GM12878 (cell line): ENCODE results near the gene SPEM2. TPM values are rescaled to one million over a fixed set of nuclear protein-coding genes. Genes with fewer than 3 reads are reported as not detected.

Experiments
- ATAC-seq: fragments of 200-7000 bp; cut with Tn5 transposase; 3 replicates; pipeline ENCODE4 v1.9.1; 2020; ENCODE audit warnings: mild to moderate bottlenecking, moderate library complexity
- BruUV-seq: library from RNA; stranded (reverse); fragments of 400-500 nt; replicated peaks from 2 replicates; lab custom pipeline; 2021; lab: Mats Ljungman, UMichigan
- CTCF ChIA-PET: fragments of 300-600 bp; sonication (Branson Sonifier 250); formaldehyde crosslinking; extraction: SDS; loops from one replicate; lab custom pipeline; 2021; ENCODE audit warnings: inconsistent platforms; lab: Yijun Ruan, JAX
- POLR2A ChIA-PET: fragments of 350-600 bp; formaldehyde crosslinking; extraction: SDS; loops from one replicate; lab custom pipeline; 2021; ENCODE audit warnings: inconsistent platforms; lab: Charles Lee
- RAD21 ChIA-PET: fragments of 300-600 bp; sonication (Branson Sonifier 250); formaldehyde crosslinking; loops from one replicate; lab custom pipeline; 2023; ENCODE audit warnings: antibody characterized with exemption; ENCODE audit not compliant: unreplicated experiment; lab: Charles Lee
- SMC1A ChIA-PET: fragments of 300-600 bp; sonication (Branson Sonifier 250); formaldehyde crosslinking; loops from one replicate; lab custom pipeline; 2023; ENCODE audit not compliant: unreplicated experiment, uncharacterized antibody; lab: Charles Lee
- DNase-seq: peaks from one replicate; pipeline ENCODE4 v3.0.0-alpha.2; 2011; ENCODE audit warnings: low read depth, low spot score
- FAIRE-seq: peaks from 3 replicates; lab custom pipeline; 2011; peaks lifted over from hg19 to GRCh38; lab: Jason Lieb, UNC
- H2AFZ ChIP-seq: 2 replicates; pipeline ENCODE4 v1.6.0; 2011; ENCODE audit warnings: low read depth, low read length, control low read depth; ENCODE audit not compliant: control insufficient read depth
- H3K27ac ChIP-seq: 2 replicates; pipeline ENCODE4 v1.5.1; 2011; ENCODE audit warnings: control low read depth; ENCODE audit not compliant: control insufficient read depth, insufficient read depth
- H3K27me3 ChIP-seq, 2 experiments: replicated peaks in 1 of 2; 2 replicates each; pipeline versions ENCODE4 v1.6.0 to v1.6.1; 2011; ENCODE audit warnings: low read length in 1 of 2; ENCODE audit not compliant: control insufficient read depth in 2 of 2, insufficient read depth in 2 of 2
- H3K36me3 ChIP-seq, 2 experiments: 2 replicates each; pipeline ENCODE4 v1.5.1; 2011; ENCODE audit warnings: low read length in 1 of 2; ENCODE audit not compliant: control insufficient read depth in 2 of 2, insufficient read depth in 2 of 2
- H3K4me1 ChIP-seq: 2 replicates; pipeline ENCODE4 v1.6.1; 2011; ENCODE audit warnings: mild to moderate bottlenecking, low read length, moderate library complexity, mixed read lengths; ENCODE audit not compliant: control insufficient read depth, insufficient read depth
- H3K4me2 ChIP-seq: 2 replicates; pipeline ENCODE4 v1.6.0; 2011; ENCODE audit warnings: control low read depth; ENCODE audit not compliant: control insufficient read depth, insufficient read depth
- H3K4me3 ChIP-seq: fragments of 200-600 bp; sonication (generic); 2 replicates; pipeline ENCODE4 v1.5.1; 2016
- H3K79me2 ChIP-seq: 2 replicates; pipeline ENCODE4 v1.6.0; 2011; ENCODE audit warnings: low read length; ENCODE audit not compliant: control insufficient read depth, insufficient read depth
- H3K9ac ChIP-seq: 2 replicates; pipeline ENCODE4 v1.8.0; 2011; ENCODE audit warnings: low read length, control low read depth, mixed read lengths; ENCODE audit not compliant: control insufficient read depth, insufficient read depth
- H3K9me3 ChIP-seq: replicated peaks from 3 replicates; pipeline ENCODE4 v1.5.1; 2011; ENCODE audit warnings: mild to moderate bottlenecking, low read length; ENCODE audit not compliant: control insufficient read depth, insufficient read depth
- H4K20me1 ChIP-seq: 2 replicates; pipeline ENCODE4 v1.6.0; 2011; ENCODE audit not compliant: control insufficient read depth, insufficient read depth
- BMI1 ChIP-seq: fragments of 450-650 bp; IDR thresholded peaks from 2 replicates; pipeline ENCODE4 v1.6.1; 2016; ENCODE audit warnings: mild to moderate bottlenecking, moderate library complexity, borderline replicate concordance
- CREB1 ChIP-seq: IDR thresholded peaks from 2 replicates; pipeline ENCODE4 v1.6.1; 2012; ENCODE audit warnings: low read depth, mild to moderate bottlenecking, inconsistent platforms
- JUNB ChIP-seq: IDR thresholded peaks from 2 replicates; pipeline ENCODE4 v1.6.1; 2016; ENCODE audit warnings: antibody characterized with exemption, mild to moderate bottlenecking
- SKIL ChIP-seq: fragments of 450-650 bp; IDR thresholded peaks from 2 replicates; pipeline ENCODE4 v1.6.1; 2017; ENCODE audit warnings: mild to moderate bottlenecking, low read depth, inconsistent platforms; ENCODE audit not compliant: poor library complexity, severe bottlenecking
- SMAD5 ChIP-seq: IDR thresholded peaks from 2 replicates; pipeline ENCODE4 v1.6.1; 2016; ENCODE audit warnings: antibody characterized with exemption, low read depth
- SMC3 ChIP-seq: IDR thresholded peaks from 2 replicates; pipeline ENCODE4 v1.6.1; 2011; ENCODE audit warnings: low read length, improper control_type of control experiment, borderline replicate concordance
- TCF3 ChIP-seq: IDR thresholded peaks from 2 replicates; pipeline ENCODE4 v1.6.1; 2012; ENCODE audit warnings: low read depth, mild to moderate bottlenecking, low read length, borderline replicate concordance; ENCODE audit not compliant: insufficient read depth
- YY1 ChIP-seq: IDR thresholded peaks from 2 replicates; pipeline ENCODE4 v1.6.1; 2011; ENCODE audit warnings: low read depth, mild to moderate bottlenecking, low read length
- ZBED1 ChIP-seq: IDR thresholded peaks from 2 replicates; pipeline ENCODE4 v1.6.1; 2016; ENCODE audit warnings: borderline replicate concordance
- WGBS: methylation state at CpG from one replicate; pipeline ENCODE4 v1.1.6; 2016; ENCODE audit warnings: low lambda C conversion rate; ENCODE audit not compliant: insufficient replicate concordance, insufficient coverage; ENCODE audit errors: missing lambda C conversion rate; 5-methylcytosine and 5-hydroxymethylcytosine counted together
- in situ Hi-C: fragments of 300-500 bp; cut with MboI; formaldehyde crosslinking; loops from 9 replicates; pipeline ENCODE4 v1.14.3; 2018; ENCODE audit warnings: mixed read lengths
- intact Hi-C: fragments of 100-400 bp; cut with micrococcal nuclease; formaldehyde crosslinking; loops from one replicate; pipeline ENCODE4 v1.14.2; 2022; ENCODE audit not compliant: unreplicated experiment
- polyA plus RNA-seq, 11 experiments: library from polyadenylated mRNA; depleted of rRNA in 4 of 11; unstranded in 6 of 11; stranded (reverse) in 5 of 11; fragments of >200 nt; fragmentation: Nextera tagmentation in 4 of 11; fragmentation: Illumina TruSeq in 1 of 11; extraction: Ambion mirVana in 4 of 11; extraction: Trizol in 1 of 11; gene quantifications; 1 replicate in 1 of 11; 2 replicates in 10 of 11; pipeline versions ENCODE4 v1.2.1 to v1.2.3, GENCODE V29; 2011 to 2016; ENCODE audit warnings: inconsistent platforms in 2 of 11, missing spikeins in 2 of 11, low read depth in 1 of 11
- total RNA-seq, 4 experiments: library from RNA; depleted of rRNA in 3 of 4; stranded (reverse); fragments of >200 nt in 3 of 4; fragmentation: Illumina TruSeq in 1 of 4; extraction: Trizol in 1 of 4; gene quantifications; 2 replicates each; pipeline versions ENCODE4 v1.2.1 to v1.2.3, GENCODE V29; 2013 to 2021
- TF ChIP-seq, protein P1 (sequence below): fragments of 450-650 bp; IDR thresholded peaks from 2 replicates; pipeline ENCODE4 v1.6.1; 2016; ENCODE audit warnings: mild to moderate bottlenecking, moderate library complexity, borderline replicate concordance

The SPEM2 gene
- total and polyA plus RNA-seq, 10 of the 15 experiments (the other 5 are each of a cell fraction or from before 2014, with no cell fraction given) = not detected

- WGBS = 66% methylated on average over 3 of the region's 3 CpGs
- CTCF ChIA-PET = no interaction called here
- RAD21 ChIA-PET = no interaction called here
Observed at GRCh38 chr17:7459961-7460545, 34.6 kb downstream of the SPEM2 start.

GRCh38 chr17:7460850-7461660, 35.6 kb downstream of the SPEM2 start:
- TSS peak; percentile 40 for BruUV-seq

More at GRCh38 chr17:7459961-7460545, 34.6 kb downstream of the SPEM2 start:
- H3K9me3 ChIP-seq = no peaks in the 10 kb centered on the region
- H3K4me1 ChIP-seq = peaks cover 4% of the 10 kb centered on the region
- H3K79me2 ChIP-seq = peaks cover 2% of the 10 kb centered on the region; the same call in 1 of the 2 replicates
- peaks cover 2 to 3% of the 10 kb centered on the region in 2 experiments; a peak in 2 of 4 replicates for H3K36me3 ChIP-seq
- BruUV-seq = no TSS peak
- intact Hi-C loops = no loop called here
- H3K4me3 ChIP-seq = no peak overlapping the region
- peak; percentile 88 for TF ChIP-seq YY1
- no peak for TF ChIP-seq SMAD5
- TF ChIP-seq, all 136 proteins: peak for 1
- no peak for DNase-seq
- H3K4me2 ChIP-seq = no peak overlapping the region
- H3K9ac ChIP-seq = no peak overlapping the region
- ChIA-PET POLR2A (interaction anchor here (0.6 to 0.7 kb wide), 3 partner anchors 8 to 12 kb away, joined by 3 to 5 read pairs (median 3); no protein-coding TSS in a partner anchor), SMC1A (no interaction called here)
- H2AFZ ChIP-seq = no peak overlapping the region
- no peak for ATAC-seq
- H3K27me3 ChIP-seq = no peaks in the 10 kb centered on the region
- H3K27ac ChIP-seq = no peak overlapping the region
- in situ Hi-C loops = no loop called here
- FAIRE-seq = no peak
- no peaks in the 10 kb centered on the region for H4K20me1 ChIP-seq

More at GRCh38 chr17:7460850-7461660, 35.6 kb downstream of the SPEM2 start:
- in situ Hi-C loops (no loop called here), intact Hi-C loops (no loop called here)
- Histone ChIP-seq H3K4me1 (peaks cover 3% of the 10 kb centered on the region; the same call in 1 of the 2 replicates), H2AFZ (no peak overlapping the region), H3K9me3 (no peaks in the 10 kb centered on the region)
- RAD21 ChIA-PET = no interaction called here
- POLR2A ChIA-PET = interaction anchor here (0.7 kb wide), 1 partner anchor 15 kb away, joined by 3 read pairs; no protein-coding TSS in a partner anchor
- WGBS = 88% methylated on average over 7 of the region's 7 CpGs
- no peak for FAIRE-seq
- DNase-seq = no peak
- TF ChIP-seq JUNB (no peak), CREB1 (no peak), SKIL (no peak), ZBED1 (no peak), TCF3 (no peak), BMI1 (no peak), SMC3 (no peak)
- TF ChIP-seq, protein P1, sequence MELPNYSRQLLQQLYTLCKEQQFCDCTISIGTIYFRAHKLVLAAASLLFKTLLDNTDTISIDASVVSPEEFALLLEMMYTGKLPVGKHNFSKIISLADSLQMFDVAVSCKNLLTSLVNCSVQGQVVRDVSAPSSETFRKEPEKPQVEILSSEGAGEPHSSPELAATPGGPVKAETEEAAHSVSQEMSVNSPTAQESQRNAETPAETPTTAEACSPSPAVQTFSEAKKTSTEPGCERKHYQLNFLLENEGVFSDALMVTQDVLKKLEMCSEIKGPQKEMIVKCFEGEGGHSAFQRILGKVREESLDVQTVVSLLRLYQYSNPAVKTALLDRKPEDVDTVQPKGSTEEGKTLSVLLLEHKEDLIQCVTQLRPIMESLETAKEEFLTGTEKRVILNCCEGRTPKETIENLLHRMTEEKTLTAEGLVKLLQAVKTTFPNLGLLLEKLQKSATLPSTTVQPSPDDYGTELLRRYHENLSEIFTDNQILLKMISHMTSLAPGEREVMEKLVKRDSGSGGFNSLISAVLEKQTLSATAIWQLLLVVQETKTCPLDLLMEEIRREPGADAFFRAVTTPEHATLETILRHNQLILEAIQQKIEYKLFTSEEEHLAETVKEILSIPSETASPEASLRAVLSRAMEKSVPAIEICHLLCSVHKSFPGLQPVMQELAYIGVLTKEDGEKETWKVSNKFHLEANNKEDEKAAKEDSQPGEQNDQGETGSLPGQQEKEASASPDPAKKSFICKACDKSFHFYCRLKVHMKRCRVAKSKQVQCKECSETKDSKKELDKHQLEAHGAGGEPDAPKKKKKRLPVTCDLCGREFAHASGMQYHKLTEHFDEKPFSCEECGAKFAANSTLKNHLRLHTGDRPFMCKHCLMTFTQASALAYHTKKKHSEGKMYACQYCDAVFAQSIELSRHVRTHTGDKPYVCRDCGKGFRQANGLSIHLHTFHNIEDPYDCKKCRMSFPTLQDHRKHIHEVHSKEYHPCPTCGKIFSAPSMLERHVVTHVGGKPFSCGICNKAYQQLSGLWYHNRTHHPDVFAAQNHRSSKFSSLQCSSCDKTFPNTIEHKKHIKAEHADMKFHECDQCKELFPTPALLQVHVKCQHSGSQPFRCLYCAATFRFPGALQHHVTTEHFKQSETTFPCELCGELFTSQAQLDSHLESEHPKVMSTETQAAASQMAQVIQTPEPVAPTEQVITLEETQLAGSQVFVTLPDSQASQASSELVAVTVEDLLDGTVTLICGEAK = no peak
- TF ChIP-seq, all 136 proteins: peak for 0
- ATAC-seq = no peak
- Histone ChIP-seq H4K20me1 (no peaks in the 10 kb centered on the region), H3K27me3 (no peaks in the 10 kb centered on the region), H3K4me2 (no peak overlapping the region), H3K79me2 (peaks cover 2% of the 10 kb centered on the region; the same call in 1 of the 2 replicates), H3K27ac (no peak overlapping the region), H3K36me3 (peaks cover 3 to 4% of the 10 kb centered on the region in 2 experiments; a peak in 3 of 4 replicates), H3K9ac (no peak overlapping the region), H3K4me3 (no peak overlapping the region)
- ChIA-PET SMC1A (no interaction called here), CTCF (no interaction called here)
